Adrenal gland (tissue), 5 donors: ENCODE measurements around the gene NPAS1.

ENCODE experiments used
- POLR2A ChIP-seq, 2 donors: fragments of 450-650 bp; IDR thresholded peaks; one replicate each; pipeline ENCODE4 v1.6.1; 2017; ENCODE audit warnings: antibody characterized with exemption in 2 of 2, mild to moderate bottlenecking in 2 of 2, moderate library complexity in 1 of 2
- TF ChIP-seq, protein P1 (sequence below), 6 experiments: fragments of 450-650 bp in 4 of 6; fragments of 200-600 bp in 2 of 6; sonication (generic) in 1 of 6; IDR thresholded peaks; 1 replicate in 5 of 6; 2 replicates in 1 of 6; pipeline versions ENCODE4 v1.5.1 to v1.8.0; 2016 to 2021; ENCODE audit warnings: antibody characterized with exemption in 6 of 6, mild to moderate bottlenecking in 2 of 6, moderate library complexity in 1 of 6
- donor health status: DM: no; HTN: no; CAD: no.

- TF ChIP-seq POLR2A (IDR thresholded peaks at IDR 0.05): no peak
- TF ChIP-seq, protein P1, sequence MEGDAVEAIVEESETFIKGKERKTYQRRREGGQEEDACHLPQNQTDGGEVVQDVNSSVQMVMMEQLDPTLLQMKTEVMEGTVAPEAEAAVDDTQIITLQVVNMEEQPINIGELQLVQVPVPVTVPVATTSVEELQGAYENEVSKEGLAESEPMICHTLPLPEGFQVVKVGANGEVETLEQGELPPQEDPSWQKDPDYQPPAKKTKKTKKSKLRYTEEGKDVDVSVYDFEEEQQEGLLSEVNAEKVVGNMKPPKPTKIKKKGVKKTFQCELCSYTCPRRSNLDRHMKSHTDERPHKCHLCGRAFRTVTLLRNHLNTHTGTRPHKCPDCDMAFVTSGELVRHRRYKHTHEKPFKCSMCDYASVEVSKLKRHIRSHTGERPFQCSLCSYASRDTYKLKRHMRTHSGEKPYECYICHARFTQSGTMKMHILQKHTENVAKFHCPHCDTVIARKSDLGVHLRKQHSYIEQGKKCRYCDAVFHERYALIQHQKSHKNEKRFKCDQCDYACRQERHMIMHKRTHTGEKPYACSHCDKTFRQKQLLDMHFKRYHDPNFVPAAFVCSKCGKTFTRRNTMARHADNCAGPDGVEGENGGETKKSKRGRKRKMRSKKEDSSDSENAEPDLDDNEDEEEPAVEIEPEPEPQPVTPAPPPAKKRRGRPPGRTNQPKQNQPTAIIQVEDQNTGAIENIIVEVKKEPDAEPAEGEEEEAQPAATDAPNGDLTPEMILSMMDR (IDR thresholded peaks at IDR 0.05): no peak
Observed at GRCh38 chr19:46985542-46986415, 33.9 kb upstream of the NPAS1 start.
